ENCODE results near the gene C11orf68.

C11orf68 gene

DNA sequence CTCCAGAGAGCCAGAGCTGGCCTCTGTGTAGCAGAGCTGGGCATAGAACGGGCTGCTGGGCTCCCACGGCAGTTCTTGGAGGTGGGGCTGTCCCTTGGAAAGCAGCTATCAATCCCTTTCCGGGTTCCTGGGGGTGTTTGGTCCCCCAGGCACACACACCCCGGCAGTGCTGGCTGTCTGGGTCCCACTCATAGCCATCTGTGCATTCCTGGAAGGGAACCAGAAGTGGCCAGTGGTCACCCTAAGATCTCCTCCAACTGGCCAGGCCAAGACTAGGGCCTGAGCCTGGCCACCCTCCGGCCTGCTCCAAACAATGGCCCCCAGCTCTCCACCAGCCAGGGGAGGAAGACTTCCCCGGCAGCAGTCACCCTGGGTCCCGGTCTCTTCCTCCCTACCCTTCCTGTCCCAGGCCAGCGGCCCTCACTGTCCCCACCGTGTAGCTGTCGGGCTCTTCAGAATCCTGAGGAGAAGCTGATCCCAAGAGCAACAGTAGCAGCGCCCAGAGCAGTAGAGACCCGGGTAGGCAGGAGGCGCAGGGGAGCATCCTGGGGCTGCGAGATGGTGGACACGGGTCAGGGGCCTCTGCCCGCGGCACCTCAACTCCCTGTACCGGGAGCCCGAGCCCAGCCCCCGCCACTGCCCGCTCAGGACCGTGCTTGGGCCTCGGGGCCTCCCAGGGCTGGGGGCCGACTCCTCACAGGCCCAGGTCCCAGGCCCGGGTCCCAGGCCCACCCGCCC, 46.9 kb downstream of the C11orf68 start:
- DNase-seq (ENCODE audit: low read depth in 2 of 2), result no peak

- DNase-seq (ENCODE audit: low read depth in 2 of 2), result no peak
Observed at GRCh38 chr11:65870706-65871681, 47.9 kb downstream of the C11orf68 start.

DNA sequence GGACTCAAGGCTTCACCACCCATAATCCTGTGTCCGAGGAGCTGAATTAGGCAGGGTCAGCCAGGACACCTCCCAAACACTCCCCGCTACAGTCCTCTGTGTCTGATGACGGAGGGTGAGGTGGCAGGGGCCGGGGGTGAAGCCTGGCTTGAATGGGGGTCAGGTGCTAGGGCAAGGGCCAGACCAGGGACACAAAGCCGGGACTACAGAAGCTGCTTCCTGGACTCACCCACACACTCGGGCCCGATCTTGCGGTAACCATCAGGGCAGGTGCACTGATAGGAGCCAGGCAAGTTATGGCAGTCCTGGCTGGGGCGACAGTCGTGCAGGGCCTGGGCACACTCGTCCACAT, 48.6 kb downstream of the C11orf68 start:
- no peak for DNase-seq (ENCODE audit: low read depth in 2 of 2)

DNA sequence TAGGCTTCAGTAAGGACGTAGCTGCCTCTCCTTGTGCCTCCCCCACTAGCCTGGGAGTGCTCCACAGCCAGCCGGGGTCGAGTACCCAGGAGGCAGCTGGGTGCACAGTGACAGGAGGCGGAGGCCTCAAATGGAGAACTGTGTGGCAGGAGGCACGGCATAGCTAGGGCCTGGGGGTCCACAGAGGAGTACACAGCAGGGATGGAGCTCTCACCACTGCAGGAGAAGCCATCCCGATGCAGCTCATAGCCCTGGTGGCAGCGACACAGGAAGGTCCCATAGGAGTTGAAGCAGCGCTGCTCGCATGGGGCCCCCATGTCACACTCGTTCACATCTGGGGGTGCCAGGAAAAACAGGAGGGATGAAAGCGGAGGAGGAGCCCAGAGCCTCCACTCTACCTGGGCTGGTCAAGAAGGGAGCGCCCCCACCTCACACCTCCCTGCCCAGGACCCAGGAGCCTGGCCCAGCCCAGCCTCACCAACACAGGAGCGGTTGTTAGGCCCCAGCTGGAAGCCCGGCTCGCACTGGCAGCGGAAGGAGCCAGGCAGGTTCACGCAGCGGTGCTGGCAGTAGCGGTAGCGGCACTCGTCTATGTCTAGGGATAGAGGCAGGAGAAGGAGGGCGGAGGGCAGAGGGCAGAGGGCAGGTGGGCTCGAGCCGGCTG, 49.1 kb downstream of the C11orf68 start:
- DNase-seq (ENCODE audit: low read depth in 2 of 2), result no peak

DNA sequence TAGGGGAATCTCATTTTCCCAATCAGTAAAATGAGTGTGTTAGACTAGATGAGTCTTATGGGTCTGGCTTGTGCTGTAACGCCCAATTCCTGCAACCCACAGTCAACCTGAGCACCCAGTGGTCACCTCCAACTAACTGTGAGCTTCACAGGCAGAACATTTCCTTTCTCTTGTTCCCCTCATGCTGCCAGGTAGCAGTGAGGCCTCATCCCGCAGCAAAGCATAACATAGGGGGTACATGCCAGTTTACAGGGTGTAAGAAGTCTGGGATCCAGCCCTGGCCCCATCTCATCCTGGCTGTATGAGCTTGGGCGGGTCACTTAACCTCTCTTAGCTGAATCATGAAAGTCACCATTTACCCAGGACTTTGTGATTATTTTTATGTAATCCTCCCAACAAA, 50.0 kb downstream of the C11orf68 start:
- DNase-seq (ENCODE audit: low read depth in 2 of 2), result no peak

DNA sequence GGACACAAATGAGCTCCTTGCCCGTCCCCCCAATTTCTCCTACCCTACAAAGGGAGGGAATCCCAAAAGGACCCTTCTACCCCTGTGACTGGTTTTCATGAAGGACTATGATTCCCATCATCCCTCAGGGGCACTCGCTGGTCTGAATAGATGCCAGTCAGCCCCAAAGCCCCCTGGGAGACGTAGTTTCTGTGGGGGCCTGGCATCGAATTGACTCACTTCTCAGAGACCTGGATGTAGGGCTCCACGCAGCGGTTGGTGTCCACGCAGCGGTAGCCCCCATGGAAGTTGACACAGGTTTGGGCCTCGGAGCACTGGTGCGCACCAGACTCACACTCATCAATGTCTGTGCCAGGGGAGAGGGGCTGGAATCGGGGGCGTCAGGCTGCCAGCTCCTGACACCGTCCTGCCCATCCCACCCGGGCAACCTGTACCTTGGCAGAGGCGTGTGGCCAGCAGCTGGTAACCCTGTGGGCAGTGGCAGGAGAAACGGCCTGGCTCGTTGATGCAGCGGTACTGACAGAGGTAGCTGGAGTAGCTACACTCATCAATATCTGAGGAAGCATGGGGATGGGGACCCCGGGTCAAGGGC, 50.7 kb downstream of the C11orf68 start:
- DNase-seq (ENCODE audit: low read depth in 2 of 2), result no peak

DNA sequence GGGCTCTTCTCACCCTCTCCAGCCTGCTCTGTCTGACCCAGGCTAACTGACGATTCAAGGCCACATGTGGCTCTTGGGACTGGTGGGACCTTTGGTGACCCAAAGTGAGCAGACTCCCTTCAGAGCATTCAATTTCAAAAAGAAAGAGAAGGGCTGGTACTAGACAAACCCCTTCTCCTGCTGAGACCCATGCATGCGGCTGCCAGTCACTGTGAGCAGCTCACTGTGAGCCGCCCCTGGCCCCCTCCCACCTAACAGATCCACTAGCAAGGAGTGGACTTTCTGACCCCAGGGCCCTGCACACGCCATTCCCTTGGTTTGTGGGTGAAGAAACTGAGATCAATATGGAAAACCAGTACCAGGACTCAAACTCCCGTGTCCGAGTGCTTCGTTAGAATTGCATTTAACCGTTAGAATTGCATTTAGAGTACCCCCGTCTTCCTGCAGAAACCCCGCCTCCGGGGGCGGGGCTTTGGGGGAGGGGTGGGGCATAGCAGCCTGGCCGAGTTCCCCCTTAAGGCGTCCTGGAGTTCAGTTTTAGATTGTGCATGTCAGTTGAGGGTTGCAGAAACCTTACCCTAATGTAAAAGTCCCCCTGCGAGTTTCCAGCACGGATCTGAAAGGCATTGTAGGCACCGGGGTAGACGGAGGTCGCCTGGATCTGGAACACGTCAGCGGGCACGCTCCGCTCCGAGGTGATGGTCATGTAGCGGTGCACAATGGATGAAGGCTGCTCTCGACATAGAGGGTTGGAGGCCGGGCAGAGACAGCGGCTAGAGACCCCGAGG, 51.4 kb downstream of the C11orf68 start:
- DNase-seq (ENCODE audit: low read depth in 2 of 2), result no peak

All from stimulated activated CD8-positive, alpha-beta memory T cell treated with anti-CD3 and anti-CD28 coated beads, Interleukin-7, amount 100 ng/mL, for 1 hour (primary cell).